MM.1S (cell line): ENCODE results near the gene LDHB.

ENCODE experiments used
- DNase-seq: peaks from one replicate; pipeline ENCODE4 v3.0.0-alpha.2; 2015
- H2AFZ ChIP-seq: fragments of 300-600 bp; sonication (generic); 2 replicates; pipeline ENCODE4 v1.6.0; 2016; ENCODE audit warnings: antibody characterized with exemption, low read length
- H3F3A ChIP-seq: fragments of 300-600 bp; sonication (generic); 2 replicates; pipeline ENCODE4 v1.6.1; 2016; ENCODE audit warnings: mild to moderate bottlenecking, antibody characterized with exemption, low read length, moderate library complexity, mixed read lengths; ENCODE audit not compliant: insufficient read depth
- H3K27ac ChIP-seq: fragments of 300-600 bp; sonication (generic); 2 replicates; pipeline ENCODE4 v1.5.1; 2016; ENCODE audit warnings: mild to moderate bottlenecking, low read length
- H3K27me3 ChIP-seq: fragments of 300-600 bp; sonication (generic); replicated peaks from 2 replicates; pipeline ENCODE4 v1.6.0; 2016; ENCODE audit warnings: low read length; ENCODE audit not compliant: insufficient read depth
- H3K36me3 ChIP-seq: fragments of 300-600 bp; sonication (generic); replicated peaks from 2 replicates; pipeline ENCODE4 v1.6.1; 2016; ENCODE audit warnings: mild to moderate bottlenecking, low read length, mixed read lengths; ENCODE audit not compliant: insufficient read depth
- H3K4me1 ChIP-seq: fragments of 300-600 bp; sonication (generic); 2 replicates; pipeline ENCODE4 v1.6.1; 2016; ENCODE audit warnings: low read length, mixed read lengths
- H3K4me2 ChIP-seq: fragments of 300-600 bp; sonication (generic); 2 replicates; pipeline ENCODE4 v1.6.0; 2016; ENCODE audit warnings: low read depth, low read length
- H3K4me3 ChIP-seq: fragments of 300-600 bp; sonication (generic); 2 replicates; pipeline ENCODE4 v1.5.1; 2016; ENCODE audit warnings: low read length, mixed read lengths
- H3K79me2 ChIP-seq: fragments of 300-600 bp; sonication (generic); 2 replicates; pipeline ENCODE4 v1.6.1; 2016; ENCODE audit warnings: mixed run types, low read length, mixed read lengths
- H3K9ac ChIP-seq: fragments of 300-600 bp; sonication (generic); 2 replicates; pipeline ENCODE4 v1.6.1; 2016; ENCODE audit warnings: low read length, mixed read lengths
- H3K9me2 ChIP-seq: fragments of 300-600 bp; sonication (generic); replicated peaks from 2 replicates; pipeline ENCODE4 v1.6.1; 2016; ENCODE audit warnings: mild to moderate bottlenecking, low read length, mixed read lengths; ENCODE audit not compliant: insufficient read depth
- H3K9me3 ChIP-seq: fragments of 300-600 bp; sonication (generic); replicated peaks from 2 replicates; pipeline ENCODE4 v1.6.1; 2016; ENCODE audit warnings: mild to moderate bottlenecking, low read length, mixed read lengths; ENCODE audit not compliant: insufficient read depth
- H4K20me1 ChIP-seq: fragments of 300-600 bp; sonication (generic); 2 replicates; pipeline ENCODE4 v1.6.1; 2016; ENCODE audit warnings: mild to moderate bottlenecking, low read length, moderate library complexity, mixed read lengths; ENCODE audit not compliant: insufficient read depth
- CTCF ChIP-seq: fragments of 300-600 bp; sonication (generic); IDR thresholded peaks from 2 replicates; pipeline ENCODE4 v1.5.1; 2016; ENCODE audit warnings: antibody characterized with exemption, low read length, mixed read lengths
- EZH2 ChIP-seq: fragments of 300-600 bp; sonication (generic); optimal IDR thresholded peaks from 2 replicates; pipeline ENCODE3; 2017; ENCODE audit warnings: low read depth, mild to moderate bottlenecking, antibody characterized with exemption, low read length, mixed read lengths
- EZH2phosphoT487 ChIP-seq: fragments of 300-600 bp; sonication (generic); IDR thresholded peaks from 2 replicates; pipeline ENCODE4 v1.6.1; 2018; ENCODE audit warnings: antibody characterized with exemption, low read length

LDHB gene

GRCh38 chr12:21585485-21585884, 72.2 kb downstream of the LDHB start:
- Histone ChIP-seq H3K4me3 (no peak overlapping the region), H3K27me3 (no peaks in the 10 kb centered on the region), H2AFZ (no peak overlapping the region), H3K9me3 (no peaks in the 10 kb centered on the region), H3K27ac (no peak overlapping the region), H3K9me2 (no peaks in the 10 kb centered on the region), H3F3A (no peaks in the 10 kb centered on the region), H3K79me2 (no peaks in the 10 kb centered on the region), H3K4me1 (no peaks in the 10 kb centered on the region), H4K20me1 (no peaks in the 10 kb centered on the region), H3K4me2 (no peak overlapping the region), H3K9ac (no peak overlapping the region), H3K36me3 (no peaks in the 10 kb centered on the region)
- no peak for DNase-seq
- TF ChIP-seq CTCF (no peak), EZH2 (no peak), EZH2phosphoT487 (no peak)
